SJSA1 (cell line): ENCODE results near the gene B4GALNT1. TPM values are rescaled to one million over a fixed set of nuclear protein-coding genes. Genes with fewer than 3 reads are reported as not detected.

Experiments
- DNase-seq, 2 experiments: peaks; one replicate each; pipeline ENCODE4 v3.0.0-alpha.2; 2015 to 2020; ENCODE audit warnings: low spot score in 2 of 2, low read depth in 1 of 2
- H3K27ac ChIP-seq: fragments of 250-450 bp; sonication (Bioruptor Pico); 2 replicates; pipeline ENCODE4 v1.5.1; 2020; ENCODE audit warnings: mild to moderate bottlenecking, moderate library complexity
- H3K27me3 ChIP-seq: fragments of 250-450 bp; sonication (Bioruptor Pico); replicated peaks from 2 replicates; pipeline ENCODE4 v1.5.1; 2020; ENCODE audit warnings: mild to moderate bottlenecking, moderate library complexity
- H3K36me3 ChIP-seq: fragments of 250-450 bp; sonication (Bioruptor Pico); 2 replicates; pipeline ENCODE4 v1.5.1; 2020; ENCODE audit warnings: mild to moderate bottlenecking
- H3K4me1 ChIP-seq: fragments of 250-450 bp; sonication (Bioruptor Pico); replicated peaks from 2 replicates; pipeline ENCODE4 v1.6.1; 2021; ENCODE audit warnings: mild to moderate bottlenecking
- H3K4me3 ChIP-seq: fragments of 250-450 bp; sonication (Bioruptor Pico); 2 replicates; pipeline ENCODE4 v1.5.1; 2020; ENCODE audit warnings: mild to moderate bottlenecking
- H3K9me3 ChIP-seq: fragments of 250-450 bp; sonication (Bioruptor Pico); replicated peaks from 2 replicates; pipeline ENCODE4 v1.5.1; 2020; ENCODE audit warnings: mild to moderate bottlenecking
- total RNA-seq: library from RNA; depleted of rRNA; stranded (reverse); fragments of >200 nt; shearing (Covaris generic); gene quantifications from 2 replicates; pipeline ENCODE4 v1.2.3, GENCODE V29; 2014

B4GALNT1 gene
- total RNA-seq, 1 experiment from 2014 or later = 950 TPM

DNA sequence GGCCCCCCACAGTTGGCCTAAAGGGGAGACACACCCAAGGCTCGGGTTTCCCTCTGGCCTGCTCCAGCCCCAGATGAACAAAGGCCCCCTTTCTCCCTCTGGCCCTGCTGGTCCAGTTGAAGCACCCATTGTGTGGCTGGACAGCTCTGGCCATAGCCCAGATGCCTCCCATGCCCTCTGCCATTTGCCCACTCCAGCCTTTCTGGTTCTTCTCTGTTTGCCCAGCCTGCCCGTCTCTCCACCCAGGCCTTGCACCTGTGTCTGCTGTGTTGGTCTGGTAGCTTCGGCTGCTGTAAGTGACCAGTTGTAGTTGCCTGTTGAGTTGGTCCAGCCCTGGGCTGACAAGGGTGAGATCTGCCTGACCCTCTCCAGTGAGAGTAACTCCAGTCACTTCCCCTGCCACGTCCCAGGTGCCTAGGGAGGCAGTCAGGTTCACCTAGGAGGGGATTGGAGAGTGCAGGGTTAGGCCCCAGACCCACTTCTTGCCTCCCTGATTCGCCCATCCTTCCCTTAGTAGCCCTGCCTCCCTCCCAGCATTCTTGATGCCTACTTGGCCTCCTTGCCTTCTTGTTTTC, 3.0 kb downstream of the B4GALNT1 start:
- no peaks in the 10 kb centered on the region for H3K9me3 ChIP-seq
- no peak overlapping the region for H3K27ac ChIP-seq
- H3K27me3 ChIP-seq = peaks cover 9% of the 10 kb centered on the region
- peak in 1 of 2 experiments; percentile 96 for DNase-seq
- H3K4me1 ChIP-seq = peaks cover 27% of the 10 kb centered on the region
- H3K36me3 ChIP-seq = peaks cover 70% of the 10 kb centered on the region
- H3K4me3 ChIP-seq = no peak overlapping the region

DNA sequence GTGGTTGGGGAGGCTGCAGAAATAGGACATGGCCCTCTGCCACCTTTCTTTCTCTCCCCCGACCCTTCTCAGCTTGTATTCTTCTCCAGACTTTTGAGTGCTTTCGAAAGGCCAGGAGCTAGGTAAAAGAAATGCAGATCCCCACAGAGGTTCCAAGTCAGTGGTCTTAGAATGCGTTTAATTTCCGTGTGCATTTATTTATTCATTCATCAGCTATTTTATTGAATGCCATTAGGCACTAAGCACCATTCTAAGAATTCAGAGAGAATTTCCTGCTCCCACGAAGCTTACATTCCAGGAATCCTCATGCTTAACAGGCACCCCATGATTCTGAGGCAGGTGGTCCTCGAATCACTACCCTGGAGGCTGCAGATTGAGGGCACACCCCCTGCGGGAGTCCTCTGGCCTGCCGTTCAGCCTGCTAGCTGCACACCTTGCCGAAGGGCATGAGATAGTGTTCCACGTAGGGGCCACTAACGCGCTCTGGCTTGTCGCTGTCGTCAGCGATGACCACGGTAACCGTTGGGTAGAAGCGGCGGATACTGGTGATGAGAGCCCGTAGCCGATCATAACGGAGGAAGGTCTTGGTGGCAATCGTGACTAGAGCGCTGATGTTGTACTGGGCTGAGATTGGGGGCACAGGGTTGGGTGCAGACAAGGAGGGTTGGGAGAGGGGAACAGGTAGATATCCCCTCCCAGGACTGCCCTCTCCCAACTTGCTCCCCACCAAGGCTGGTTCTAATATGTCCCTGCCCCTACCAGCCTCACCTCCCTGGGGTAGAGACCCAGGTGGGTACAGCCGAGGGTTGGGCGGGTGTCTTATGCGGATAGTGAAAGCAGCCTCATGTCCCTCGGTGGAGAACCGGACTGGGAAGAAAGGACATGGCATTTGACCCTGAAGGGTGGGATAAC, 4.5 kb downstream of the B4GALNT1 start:
- H3K9me3 ChIP-seq = no peaks in the 10 kb centered on the region
- H3K27ac ChIP-seq = no peak overlapping the region
- H3K27me3 ChIP-seq = peaks cover 9% of the 10 kb centered on the region
- H3K4me1 ChIP-seq = peaks cover 25% of the 10 kb centered on the region
- H3K36me3 ChIP-seq = peaks cover 70% of the 10 kb centered on the region
- H3K4me3 ChIP-seq = no peak overlapping the region
- peak; percentile 72 to 97 for DNase-seq

DNA sequence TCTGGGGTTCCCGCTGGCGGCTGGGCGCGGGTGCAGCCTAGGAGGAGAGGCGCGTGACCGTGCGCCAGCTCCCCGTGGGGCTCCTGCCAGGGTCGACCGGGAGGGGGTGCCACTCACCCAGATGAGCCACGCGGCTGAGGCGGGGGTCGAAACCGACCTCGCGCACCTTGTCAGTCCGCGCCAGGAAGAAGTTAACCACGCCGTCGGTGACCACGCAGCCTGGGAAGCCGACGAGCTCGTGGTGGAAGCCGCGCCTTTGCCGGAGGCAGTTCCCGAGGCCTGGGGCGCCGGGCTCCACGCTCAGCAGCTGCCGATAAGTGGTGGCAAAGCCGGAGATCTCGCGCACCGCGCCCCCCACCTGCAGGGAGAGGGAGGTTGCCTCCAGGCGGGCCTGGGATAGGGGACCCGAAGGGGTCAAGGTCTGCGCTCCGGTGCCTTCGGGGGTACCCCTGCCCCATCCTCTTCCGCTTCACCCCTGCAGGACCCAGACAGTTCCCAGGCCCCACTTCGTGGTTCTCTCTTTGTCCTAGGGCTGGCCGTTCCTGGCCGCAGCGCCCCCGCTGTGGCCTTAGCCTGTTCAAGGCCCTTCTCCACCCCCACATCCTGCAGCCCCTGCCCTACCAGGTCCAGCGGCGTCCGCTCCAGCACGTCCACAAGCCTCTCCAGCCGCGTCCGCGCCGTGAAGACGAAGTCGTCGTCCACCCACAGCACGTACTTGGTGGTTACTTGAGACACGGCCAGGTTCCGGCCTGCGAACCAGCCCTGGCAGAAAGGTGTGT, 5.3 kb downstream of the B4GALNT1 start:
- peak; percentile 73 to 98 for DNase-seq
- Histone ChIP-seq H3K27ac (no peak overlapping the region), H3K4me3 (no peak overlapping the region), H3K36me3 (peaks cover 67% of the 10 kb centered on the region), H3K27me3 (peaks cover 18% of the 10 kb centered on the region), H3K4me1 (peaks cover 16% of the 10 kb centered on the region), H3K9me3 (no peaks in the 10 kb centered on the region)

DNA sequence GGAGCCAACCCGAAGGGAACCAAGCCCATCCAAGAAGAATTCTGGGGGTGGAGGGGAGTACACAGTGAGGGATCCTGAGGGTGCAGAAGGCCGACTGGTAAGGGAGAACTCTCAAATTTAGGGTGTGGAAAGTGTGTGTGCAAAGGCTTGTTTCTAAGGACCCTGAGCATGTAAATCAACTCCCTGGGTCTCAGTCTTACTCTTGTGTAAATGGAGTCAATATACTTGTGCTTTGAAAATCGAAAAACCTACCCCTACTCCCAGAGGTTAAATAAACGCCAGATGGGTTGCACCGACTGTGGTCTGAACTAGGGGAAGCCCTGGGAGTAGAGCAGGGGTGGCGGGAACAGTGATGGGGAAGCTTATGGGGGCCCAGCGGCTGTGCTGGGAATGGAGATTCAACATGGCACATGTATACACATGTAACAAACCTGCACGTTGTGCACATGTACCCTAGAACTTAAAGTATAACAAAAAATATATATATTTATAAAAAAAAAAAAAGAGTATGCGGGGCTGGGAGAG, 6.0 kb downstream of the B4GALNT1 start:
- peaks cover 15% of the 10 kb centered on the region for H3K4me1 ChIP-seq
- peaks cover 25% of the 10 kb centered on the region for H3K27me3 ChIP-seq
- peak; percentile 78 to 94 for DNase-seq
- peaks cover 63% of the 10 kb centered on the region for H3K36me3 ChIP-seq
- H3K4me3 ChIP-seq = no peak overlapping the region
- H3K9me3 ChIP-seq = no peaks in the 10 kb centered on the region
- H3K27ac ChIP-seq = no peak overlapping the region

DNA sequence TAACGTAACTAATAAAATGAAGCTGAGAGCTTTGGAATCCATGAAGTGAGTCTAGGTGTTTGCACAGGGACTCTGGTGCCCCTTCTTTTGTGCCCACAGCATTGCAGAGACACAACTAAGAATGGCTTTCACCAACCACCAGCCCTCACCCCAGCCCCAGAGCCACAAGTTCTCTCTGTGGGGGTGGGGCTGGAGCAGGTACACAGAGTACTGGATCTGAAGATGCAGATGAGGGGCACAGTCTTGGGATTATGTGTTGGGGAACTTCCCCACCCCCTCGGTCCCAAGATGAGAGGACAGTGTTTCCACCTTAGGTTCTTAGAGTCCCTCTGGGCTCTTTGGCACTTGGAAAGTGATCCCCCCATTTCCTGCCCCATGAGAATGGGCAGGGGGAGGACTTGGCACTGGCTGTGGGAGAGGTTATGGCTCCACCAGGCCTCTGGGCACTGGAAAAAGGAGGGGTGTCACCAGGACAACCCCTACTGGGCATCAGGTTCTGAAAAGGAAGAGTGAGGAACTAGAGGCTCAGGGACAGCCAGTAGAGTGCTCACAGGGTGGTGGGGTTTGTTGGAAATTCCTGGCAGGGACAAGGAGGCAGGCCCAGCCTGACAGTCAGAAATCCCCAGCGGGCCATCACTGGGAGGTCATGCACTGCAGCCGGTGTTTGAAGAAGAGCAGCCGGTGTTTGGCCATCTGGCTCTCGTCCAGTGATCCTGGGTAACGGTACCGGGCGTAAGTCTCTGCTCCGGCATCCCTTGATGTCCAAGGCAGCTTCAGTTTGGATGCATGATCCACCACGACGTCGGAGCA, 6.7 kb downstream of the B4GALNT1 start:
- H3K4me1 ChIP-seq = peaks cover 15% of the 10 kb centered on the region
- H3K4me3 ChIP-seq = no peak overlapping the region
- DNase-seq = peak; percentile 78 to 97
- peaks cover 56% of the 10 kb centered on the region for H3K36me3 ChIP-seq
- peaks cover 31% of the 10 kb centered on the region for H3K27me3 ChIP-seq
- H3K27ac ChIP-seq = no peak overlapping the region
- peaks cover 4% of the 10 kb centered on the region for H3K9me3 ChIP-seq

DNA sequence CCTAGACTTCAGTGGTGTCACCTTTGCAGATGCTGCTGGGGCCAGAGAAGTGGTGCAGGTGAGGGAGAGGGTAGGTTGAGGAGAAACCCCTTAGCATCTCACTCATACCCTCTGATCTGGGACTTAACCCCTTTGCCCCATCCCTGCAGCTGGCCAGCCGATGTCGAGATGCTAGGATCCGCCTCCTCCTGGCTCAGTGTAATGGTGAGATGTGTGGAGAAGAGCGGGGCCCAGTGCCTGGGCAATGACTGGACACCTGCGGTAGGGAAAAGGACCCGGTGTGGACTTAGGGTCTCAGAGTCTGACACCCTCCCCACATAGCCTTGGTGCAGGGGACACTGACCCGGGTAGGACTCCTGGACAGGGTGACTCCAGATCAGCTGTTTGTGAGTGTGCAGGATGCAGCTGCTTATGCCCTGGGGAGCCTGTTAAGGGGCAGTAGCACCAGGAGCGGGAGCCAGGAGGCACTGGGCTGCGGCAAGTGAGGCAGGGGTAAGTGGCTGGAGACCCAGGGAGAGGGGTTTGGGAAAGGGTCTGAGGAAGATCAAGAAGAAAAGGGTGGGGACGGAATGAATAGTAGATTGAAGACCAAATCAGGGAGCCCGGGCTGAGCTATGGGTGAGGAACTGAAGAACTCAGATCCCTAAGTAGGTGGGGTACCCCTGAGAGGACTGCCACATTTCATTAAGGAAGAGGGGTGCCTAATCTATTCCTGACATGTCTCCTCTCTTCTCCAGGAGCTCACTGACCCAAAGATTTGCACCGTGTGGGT, 7.6 kb downstream of the B4GALNT1 start:
- Histone ChIP-seq H3K27ac (no peak overlapping the region), H3K4me1 (peaks cover 17% of the 10 kb centered on the region), H3K36me3 (peaks cover 48% of the 10 kb centered on the region), H3K9me3 (peaks cover 11% of the 10 kb centered on the region), H3K27me3 (peaks cover 40% of the 10 kb centered on the region), H3K4me3 (no peak overlapping the region)
- peak; percentile 81 to 96 for DNase-seq

DNA sequence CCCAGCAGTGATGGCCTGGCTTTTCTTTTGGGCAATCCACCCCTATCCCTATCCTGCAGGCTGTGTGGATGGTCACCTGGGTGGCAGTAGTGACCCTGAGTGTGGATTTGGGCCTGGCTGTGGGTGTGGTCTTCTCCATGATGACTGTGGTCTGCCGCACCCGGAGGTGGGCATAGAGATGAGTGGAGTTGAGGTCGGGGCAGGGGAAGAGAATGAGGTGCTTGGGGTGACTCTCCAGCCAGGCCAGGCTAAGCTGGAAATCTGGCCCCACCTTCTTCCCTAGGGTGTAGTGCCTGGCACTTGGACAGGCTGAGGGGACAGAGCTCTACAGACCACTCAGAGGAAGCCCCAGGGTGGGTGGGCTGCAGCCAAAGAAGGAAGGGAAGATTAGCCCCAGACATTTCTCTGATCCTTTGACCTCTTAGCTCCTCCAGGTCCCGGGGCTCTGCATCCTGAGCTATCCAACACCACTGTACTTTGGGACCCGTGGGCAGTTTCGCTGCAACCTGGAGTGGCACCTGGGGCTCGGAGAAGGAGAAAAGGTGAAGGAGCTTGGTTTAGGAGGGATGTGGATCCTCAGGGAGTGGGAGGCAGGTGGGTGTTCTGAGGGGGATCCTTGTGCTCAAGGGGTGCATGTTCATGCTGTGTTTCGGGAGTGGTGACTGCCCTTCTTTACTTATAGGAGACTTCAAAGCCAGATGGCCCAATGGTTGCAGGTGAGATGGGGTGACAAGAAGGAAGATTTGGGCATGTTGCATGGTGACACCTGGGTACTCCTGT, 8.4 kb downstream of the B4GALNT1 start:
- Histone ChIP-seq H3K27ac (no peak overlapping the region), H3K36me3 (peaks cover 39% of the 10 kb centered on the region), H3K4me1 (peaks cover 17% of the 10 kb centered on the region), H3K9me3 (peaks cover 11% of the 10 kb centered on the region), H3K4me3 (no peak overlapping the region), H3K27me3 (peaks cover 46% of the 10 kb centered on the region)
- peak; percentile 81 to 96 for DNase-seq

DNA sequence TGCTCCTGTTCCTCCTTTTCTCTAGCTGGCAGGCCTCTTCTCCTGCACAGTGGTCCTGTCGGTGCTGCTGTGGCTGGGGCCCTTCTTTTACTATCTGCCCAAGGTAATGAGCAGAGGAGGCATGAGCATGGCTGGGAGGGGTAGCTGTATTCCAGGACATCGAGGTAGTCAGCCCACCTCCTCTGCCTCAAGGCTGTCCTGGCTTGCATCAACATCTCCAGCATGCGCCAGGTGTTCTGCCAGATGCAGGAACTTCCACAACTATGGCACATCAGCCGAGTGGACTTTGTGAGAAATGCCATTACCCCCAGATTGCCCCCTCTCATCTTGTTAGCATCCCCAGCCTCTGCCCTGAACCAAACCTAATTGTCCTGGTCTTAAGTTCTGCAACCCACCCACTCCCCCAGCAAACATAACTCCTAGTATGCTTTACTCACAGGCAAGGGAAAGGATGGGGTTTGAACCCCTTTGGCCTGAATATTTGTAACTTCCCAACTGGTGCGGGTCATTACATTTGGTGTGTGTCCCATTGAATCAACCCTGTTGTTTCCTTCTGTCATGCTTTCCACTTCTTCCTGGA, 9.1 kb downstream of the B4GALNT1 start:
- DNase-seq = peak; percentile 80 to 95
- Histone ChIP-seq H3K27ac (no peak overlapping the region), H3K36me3 (peaks cover 32% of the 10 kb centered on the region), H3K4me3 (no peak overlapping the region), H3K27me3 (peaks cover 46% of the 10 kb centered on the region), H3K9me3 (peaks cover 11% of the 10 kb centered on the region), H3K4me1 (peaks cover 17% of the 10 kb centered on the region)

DNA sequence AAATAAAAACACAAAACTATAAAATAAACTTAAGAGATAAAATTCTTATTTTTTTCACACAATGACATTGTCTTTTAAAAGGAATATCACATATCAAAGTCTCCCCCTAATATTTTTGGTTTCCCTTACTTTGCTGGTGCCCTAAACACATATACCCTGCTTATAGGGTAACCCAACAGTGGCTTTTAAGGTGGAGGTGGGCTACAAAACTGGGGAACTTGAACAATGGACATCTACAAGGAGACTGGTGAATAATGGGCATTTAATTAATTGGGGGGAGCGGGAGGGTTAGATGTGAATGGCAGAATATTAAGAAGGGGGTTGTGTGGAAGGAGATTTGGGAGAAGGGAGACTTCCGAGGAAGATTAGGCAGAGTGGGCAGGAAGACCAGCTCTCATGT, 9.6 kb downstream of the B4GALNT1 start:
- peaks cover 17% of the 10 kb centered on the region for H3K4me1 ChIP-seq
- no peak overlapping the region for H3K4me3 ChIP-seq
- H3K27ac ChIP-seq = no peak overlapping the region
- H3K27me3 ChIP-seq = peaks cover 46% of the 10 kb centered on the region
- DNase-seq = peak in 1 of 2 experiments; percentile 80
- H3K9me3 ChIP-seq = peaks cover 11% of the 10 kb centered on the region
- peaks cover 27% of the 10 kb centered on the region for H3K36me3 ChIP-seq

DNA sequence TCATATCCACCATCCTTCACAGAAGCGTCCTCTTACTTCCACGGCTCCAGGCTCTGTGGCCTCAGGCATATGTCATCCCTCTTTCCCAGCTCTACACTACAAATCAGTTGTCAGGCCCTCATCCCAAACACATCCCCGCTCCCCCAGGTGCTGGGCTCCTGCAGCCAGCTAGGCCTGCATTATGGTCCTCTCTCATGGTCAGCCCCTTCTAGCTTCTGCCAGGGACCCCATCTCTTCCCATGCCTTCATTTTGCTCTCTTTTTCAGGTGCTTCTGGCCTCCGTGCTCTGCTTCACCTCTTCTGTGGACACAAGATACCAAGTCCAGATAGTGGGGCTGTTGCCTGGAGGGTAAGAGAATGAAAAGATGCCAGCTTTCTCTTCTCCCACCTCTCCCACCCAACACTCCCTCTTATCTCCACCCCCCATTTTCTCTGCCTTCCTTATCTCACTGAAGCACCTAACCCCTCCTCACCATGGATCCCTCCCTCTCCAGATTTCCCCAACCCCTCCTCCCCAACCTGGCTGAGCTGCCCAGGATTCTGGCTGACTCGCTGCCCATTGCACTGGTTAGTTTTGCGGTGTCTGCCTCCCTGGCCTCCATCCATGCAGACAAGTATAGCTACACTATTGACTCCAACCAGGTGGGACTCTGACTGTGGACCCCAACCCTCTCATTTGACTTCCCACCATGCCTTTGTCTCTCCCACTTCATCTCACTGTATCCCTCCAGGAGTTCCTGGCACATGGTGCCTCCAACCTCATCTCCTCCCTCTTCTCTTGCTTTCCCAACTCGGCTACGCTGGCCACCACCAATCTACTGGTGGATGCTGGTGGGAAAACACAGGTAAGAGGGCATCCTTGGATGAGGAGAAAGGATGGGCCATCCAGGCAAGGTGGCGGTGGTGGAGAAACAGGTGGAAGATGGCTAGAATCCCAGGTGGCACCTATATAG, 10.4 kb downstream of the B4GALNT1 start:
- Histone ChIP-seq H3K4me3 (no peak overlapping the region), H3K4me1 (peaks cover 17% of the 10 kb centered on the region), H3K9me3 (peaks cover 11% of the 10 kb centered on the region), H3K27ac (no peak overlapping the region), H3K36me3 (peaks cover 19% of the 10 kb centered on the region), H3K27me3 (peaks cover 46% of the 10 kb centered on the region)
- peak; percentile 79 to 95 for DNase-seq
